Activated naive CD4-positive, alpha-beta T cell treated with anti-CD3 and anti-CD28 coated beads, Interleukin-2, amount 10 ng/mL, durations not matched to agents 5 hours and 36 hours (primary cell): Measurements from ENCODE around the gene TREH. TPM values are rescaled to one million over a fixed set of nuclear protein-coding genes. Genes with fewer than 3 reads are reported as not detected.

Experiments
- microRNA-seq: library from miRNA; unstranded; fragments of <30 nt; microRNA quantifications from one replicate; pipeline ENCODE4 v1.2.0, GENCODE V29; 2022; ENCODE audit warnings: borderline microRNAs expressed, borderline replicate concordance
- total RNA-seq, 2 experiments: library from RNA; stranded (reverse); gene quantifications; one replicate each; pipeline ENCODE4 v1.2.3, GENCODE V29; 2021

Gene TREH, protein sequence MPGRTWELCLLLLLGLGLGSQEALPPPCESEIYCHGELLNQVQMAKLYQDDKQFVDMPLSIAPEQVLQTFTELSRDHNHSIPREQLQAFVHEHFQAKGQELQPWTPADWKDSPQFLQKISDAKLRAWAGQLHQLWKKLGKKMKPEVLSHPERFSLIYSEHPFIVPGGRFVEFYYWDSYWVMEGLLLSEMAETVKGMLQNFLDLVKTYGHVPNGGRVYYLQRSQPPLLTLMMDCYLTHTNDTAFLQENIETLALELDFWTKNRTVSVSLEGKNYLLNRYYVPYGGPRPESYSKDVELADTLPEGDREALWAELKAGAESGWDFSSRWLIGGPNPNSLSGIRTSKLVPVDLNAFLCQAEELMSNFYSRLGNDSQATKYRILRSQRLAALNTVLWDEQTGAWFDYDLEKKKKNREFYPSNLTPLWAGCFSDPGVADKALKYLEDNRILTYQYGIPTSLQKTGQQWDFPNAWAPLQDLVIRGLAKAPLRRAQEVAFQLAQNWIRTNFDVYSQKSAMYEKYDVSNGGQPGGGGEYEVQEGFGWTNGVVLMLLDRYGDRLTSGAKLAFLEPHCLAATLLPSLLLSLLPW
- total RNA-seq: not detected

GRCh38 chr11:118679483-118679882 is at the start of gene TREH:
Gene TREH, minus strand, starts transcription at chr11:118679650. Its CDS starts 23 bp downstream, at chr11:118679627.

GRCh38 chr11:118607401-118608359 is 71.8 kb downstream of the TREH start, which contains the start of gene PHLDB1:
Gene PHLDB1, plus strand, starts transcription at chr11:118607615. Its CDS starts 6,222 bp downstream, at chr11:118613837.

Small RNA genes lying within 50 kb of the gene (microRNA-seq; reads per million reads assigned to microRNA genes)
- not detected for gene MIR6716

Other genes with a start within 250 kb of the TREH start
- gene KMT2A, start 243.2 kb downstream of the TREH start, total RNA-seq: 10 to 100 TPM; 91.6 to 92.8 TPM
- gene TTC36, start 152.2 kb downstream of the TREH start, total RNA-seq: under 1 TPM; 0.55 to 0.83 TPM
- 10 to 100 TPM; 11.3 to 12.1 TPM for gene TMEM25, start 148.5 kb downstream of the TREH start, total RNA-seq
- gene IFT46, start 113.7 kb downstream of the TREH start, total RNA-seq: 1 to 10 TPM; 9.6 to 9.9 TPM
- gene ARCN1, start 107.2 kb downstream of the TREH start, total RNA-seq: 100 to 1,000 TPM; 112 to 117 TPM
- under 1 TPM; 0.26 to 0.43 TPM for gene PHLDB1, start 72.0 kb downstream of the TREH start, total RNA-seq
- 100 to 1,000 TPM; 172 to 174 TPM for gene DDX6, start 111.5 kb upstream of the TREH start, total RNA-seq
- under 1 TPM; 0.17 to 0.20 TPM for gene CXCR5, start 204.2 kb upstream of the TREH start, total RNA-seq
- 10 to 100 TPM; 96.7 to 99.1 TPM for gene BCL9L, start 246.3 kb upstream of the TREH start, total RNA-seq